Osteoblast (primary cell): Measurements from ENCODE around the gene PROP1. TPM values are rescaled to one million over a fixed set of nuclear protein-coding genes. Genes with fewer than 3 reads are reported as not detected.
"Not testable (repeated sequence)": the region's sequence is repeated elsewhere in the genome, so short reads cannot be mapped to it uniquely, and the experiment has no call there.

Experiments
- DNase-seq: peaks from one replicate; pipeline ENCODE4 v3.0.0; 2011; ENCODE audit warnings: low spot score, mixed read lengths; ENCODE audit not compliant: insufficient read length; ENCODE audit errors: missing footprints
- H2AFZ ChIP-seq: 2 replicates; pipeline ENCODE4 v1.6.0; 2011; ENCODE audit warnings: mild to moderate bottlenecking, low read length
- H3K27ac ChIP-seq: 2 replicates; pipeline ENCODE4 v1.5.1; 2011; ENCODE audit warnings: mild to moderate bottlenecking, low read depth, low read length, moderate library complexity
- H3K27me3 ChIP-seq: 2 replicates; pipeline ENCODE4 v1.6.0; 2012; ENCODE audit warnings: mild to moderate bottlenecking, control low read depth, inconsistent platforms, low read length, moderate library complexity; ENCODE audit not compliant: insufficient read depth
- H3K36me3 ChIP-seq: 2 replicates; pipeline ENCODE4 v1.5.1; 2011; ENCODE audit warnings: mild to moderate bottlenecking, low read length, control low read depth, moderate library complexity; ENCODE audit not compliant: insufficient read depth
- H3K4me1 ChIP-seq: 2 replicates; pipeline ENCODE4 v1.5.1; 2011; ENCODE audit warnings: mild to moderate bottlenecking, low read length, control low read depth, moderate library complexity; ENCODE audit not compliant: insufficient read depth
- H3K4me2 ChIP-seq: 2 replicates; pipeline ENCODE4 v1.6.0; 2011; ENCODE audit warnings: mild to moderate bottlenecking, low read length; ENCODE audit not compliant: insufficient read depth
- H3K4me3 ChIP-seq: fragments of 200-600 bp; sonication (generic); 3 replicates; pipeline ENCODE4 v1.5.1; 2012; ENCODE audit warnings: mild to moderate bottlenecking, low read length, inconsistent platforms; ENCODE audit not compliant: insufficient read depth
- H3K79me2 ChIP-seq: 2 replicates; pipeline ENCODE4 v1.6.0; 2012; ENCODE audit warnings: mild to moderate bottlenecking, low read length, control low read depth, inconsistent platforms; ENCODE audit not compliant: insufficient read depth
- H3K9me3 ChIP-seq: 2 replicates; pipeline ENCODE4 v1.5.1; 2011; ENCODE audit warnings: low read depth, low read length, control low read depth
- H4K20me1 ChIP-seq: 2 replicates; pipeline ENCODE4 v1.6.0; 2012; ENCODE audit warnings: mild to moderate bottlenecking, low read length, control low read depth; ENCODE audit not compliant: insufficient read depth
- total RNA-seq: library from RNA; depleted of rRNA; stranded (reverse); fragments of >200 nt; gene quantifications from 2 replicates; pipeline ENCODE4 v1.2.3, GENCODE V29; 2012
- TF ChIP-seq, protein P1 (sequence below): IDR thresholded peaks from 2 replicates; pipeline ENCODE4 v1.5.1; 2011; ENCODE audit warnings: mild to moderate bottlenecking, low read depth, low read length, moderate library complexity; ENCODE audit errors: extremely low read depth

PROP1 gene
- total RNA-seq, 1 donor, result not detected

DNA sequence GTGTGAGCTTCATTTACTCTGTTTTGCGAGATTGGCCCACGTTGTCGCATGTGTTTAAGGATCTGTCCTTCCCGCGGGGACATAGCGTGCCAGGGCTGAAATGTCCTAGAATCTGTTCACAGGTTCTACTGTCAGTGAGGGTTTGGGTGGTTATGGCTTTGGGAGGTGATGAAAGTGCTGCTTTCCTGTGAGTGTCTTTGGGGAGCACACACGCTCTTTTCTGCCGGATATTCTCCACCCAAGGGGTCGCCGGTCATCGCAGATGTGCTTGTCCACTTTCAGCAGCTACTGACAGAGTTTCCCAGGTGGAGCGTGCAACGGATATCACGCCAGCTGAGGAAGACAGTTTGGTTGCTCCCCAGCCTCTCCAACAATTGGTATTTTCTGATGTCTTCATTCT, 32.1 kb downstream of the PROP1 start:
- Histone ChIP-seq H3K27ac (no peak overlapping the region), H3K36me3 (no peaks in the 10 kb centered on the region), H4K20me1 (no peaks in the 10 kb centered on the region), H3K27me3 (no peaks in the 10 kb centered on the region), H3K4me3 (no peak overlapping the region), H3K79me2 (no peaks in the 10 kb centered on the region), H2AFZ (no peak overlapping the region), H3K9me3 (no peaks in the 10 kb centered on the region), H3K4me2 (no peak overlapping the region), H3K4me1 (no peaks in the 10 kb centered on the region)
- DNase-seq, result no peak
- TF ChIP-seq, protein P1, sequence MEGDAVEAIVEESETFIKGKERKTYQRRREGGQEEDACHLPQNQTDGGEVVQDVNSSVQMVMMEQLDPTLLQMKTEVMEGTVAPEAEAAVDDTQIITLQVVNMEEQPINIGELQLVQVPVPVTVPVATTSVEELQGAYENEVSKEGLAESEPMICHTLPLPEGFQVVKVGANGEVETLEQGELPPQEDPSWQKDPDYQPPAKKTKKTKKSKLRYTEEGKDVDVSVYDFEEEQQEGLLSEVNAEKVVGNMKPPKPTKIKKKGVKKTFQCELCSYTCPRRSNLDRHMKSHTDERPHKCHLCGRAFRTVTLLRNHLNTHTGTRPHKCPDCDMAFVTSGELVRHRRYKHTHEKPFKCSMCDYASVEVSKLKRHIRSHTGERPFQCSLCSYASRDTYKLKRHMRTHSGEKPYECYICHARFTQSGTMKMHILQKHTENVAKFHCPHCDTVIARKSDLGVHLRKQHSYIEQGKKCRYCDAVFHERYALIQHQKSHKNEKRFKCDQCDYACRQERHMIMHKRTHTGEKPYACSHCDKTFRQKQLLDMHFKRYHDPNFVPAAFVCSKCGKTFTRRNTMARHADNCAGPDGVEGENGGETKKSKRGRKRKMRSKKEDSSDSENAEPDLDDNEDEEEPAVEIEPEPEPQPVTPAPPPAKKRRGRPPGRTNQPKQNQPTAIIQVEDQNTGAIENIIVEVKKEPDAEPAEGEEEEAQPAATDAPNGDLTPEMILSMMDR, result no peak

DNA sequence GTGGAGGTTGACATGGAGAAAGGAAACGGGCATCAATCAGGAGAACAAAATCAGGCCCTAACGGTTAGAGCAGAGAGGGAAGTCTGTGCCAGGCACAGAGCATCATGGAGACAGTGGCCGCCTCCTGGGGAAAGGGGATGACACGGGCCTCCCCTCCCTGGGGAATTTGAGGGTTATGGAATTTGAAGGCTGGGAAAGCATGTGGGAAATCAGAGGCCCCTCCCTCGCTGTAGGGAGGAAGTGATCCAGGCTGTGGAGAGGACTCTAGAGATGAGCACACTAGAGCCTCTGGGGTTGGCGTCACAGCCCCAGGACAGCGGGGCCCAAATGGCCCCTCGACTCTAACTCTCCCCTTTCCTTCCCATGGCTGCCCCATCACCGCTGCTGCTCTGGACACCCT, 36.7 kb downstream of the PROP1 start:
- no peak overlapping the region for H3K27ac ChIP-seq
- DNase-seq, result no peak
- H3K79me2 ChIP-seq, result no peaks in the 10 kb centered on the region
- H3K4me2 ChIP-seq, result no peak overlapping the region
- no peaks in the 10 kb centered on the region for H3K4me1 ChIP-seq
- H3K4me3 ChIP-seq, result no peak overlapping the region
- no peak overlapping the region for H2AFZ ChIP-seq
- no peaks in the 10 kb centered on the region for H4K20me1 ChIP-seq
- TF ChIP-seq, protein P1, result no peak
- H3K27me3 ChIP-seq, result no peaks in the 10 kb centered on the region
- no peaks in the 10 kb centered on the region for H3K9me3 ChIP-seq
- no peaks in the 10 kb centered on the region for H3K36me3 ChIP-seq

DNA sequence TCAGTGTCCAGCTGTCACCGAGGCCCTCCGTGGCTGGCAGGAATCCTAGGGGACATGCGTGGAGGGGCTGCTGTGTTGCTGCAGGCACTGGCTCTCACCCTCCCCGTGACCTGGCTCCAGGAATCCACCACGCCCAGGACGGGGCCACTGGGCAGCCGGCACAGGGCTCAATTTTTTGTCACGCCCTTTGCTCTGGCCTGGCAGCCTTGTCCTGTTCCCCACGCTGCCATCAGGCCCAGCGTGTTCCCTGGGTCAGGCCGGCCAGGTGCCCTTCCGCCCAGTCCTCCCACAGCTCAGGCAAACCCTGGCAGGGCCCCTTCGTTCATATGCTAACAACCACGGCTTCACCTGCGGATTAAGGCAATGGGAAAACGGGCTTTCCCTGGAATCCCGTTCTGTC, 37.3 kb downstream of the PROP1 start:
- H3K4me1 ChIP-seq, result no peaks in the 10 kb centered on the region
- TF ChIP-seq, protein P1, result no peak
- H3K4me3 ChIP-seq, result no peak overlapping the region
- no peak overlapping the region for H3K27ac ChIP-seq
- H2AFZ ChIP-seq, result no peak overlapping the region
- no peak for DNase-seq
- H3K79me2 ChIP-seq, result no peaks in the 10 kb centered on the region
- no peaks in the 10 kb centered on the region for H4K20me1 ChIP-seq
- H3K27me3 ChIP-seq, result no peaks in the 10 kb centered on the region
- H3K36me3 ChIP-seq, result no peaks in the 10 kb centered on the region
- no peaks in the 10 kb centered on the region for H3K9me3 ChIP-seq
- H3K4me2 ChIP-seq, result no peak overlapping the region

DNA sequence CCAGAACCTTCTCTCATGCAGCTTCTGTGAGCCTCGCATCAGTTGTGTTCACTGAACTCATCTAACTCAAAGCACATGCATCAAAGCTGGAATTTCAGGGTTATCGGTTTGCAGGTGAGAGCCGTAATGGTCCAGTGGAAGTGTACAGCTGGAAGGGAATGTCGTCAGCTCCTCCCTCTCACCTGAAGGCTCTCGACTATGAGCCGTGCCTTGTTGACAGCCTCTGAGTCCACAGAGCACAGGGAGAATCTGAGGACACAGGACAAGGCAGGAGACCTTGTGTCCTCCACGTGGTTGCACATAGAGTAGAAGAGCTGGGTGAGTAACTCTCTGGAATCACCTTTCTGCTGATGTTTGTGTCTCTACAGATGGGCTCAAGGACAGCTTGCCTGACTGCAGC, 38.8 kb downstream of the PROP1 start:
- Histone ChIP-seq H3K27ac (no peak overlapping the region), H4K20me1 (no peaks in the 10 kb centered on the region), H3K4me2 (no peak overlapping the region), H3K4me3 (no peak overlapping the region), H2AFZ (no peak overlapping the region), H3K9me3 (no peaks in the 10 kb centered on the region), H3K4me1 (no peaks in the 10 kb centered on the region), H3K36me3 (no peaks in the 10 kb centered on the region), H3K79me2 (no peaks in the 10 kb centered on the region), H3K27me3 (no peaks in the 10 kb centered on the region)
- TF ChIP-seq, protein P1, result no peak
- DNase-seq, result no peak

DNA sequence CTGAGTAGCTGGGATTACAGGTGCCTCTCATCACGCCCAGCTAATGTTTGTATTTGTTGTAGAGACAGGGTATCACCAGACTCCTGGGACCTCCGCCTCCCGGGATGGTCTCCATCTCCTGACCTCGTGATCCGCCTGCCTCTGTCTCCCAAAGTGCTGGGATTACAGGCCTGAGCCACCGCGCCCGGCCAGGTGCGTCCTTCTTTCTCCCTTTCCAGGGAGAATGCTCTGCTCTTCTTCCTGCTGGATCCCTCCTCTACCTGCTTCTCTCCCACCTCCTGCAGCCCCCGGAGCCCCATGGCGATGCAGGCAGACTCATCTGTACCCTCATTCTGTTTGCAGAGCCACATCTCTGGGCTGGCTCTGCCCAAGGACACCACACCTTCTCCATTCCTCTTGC, 42.9 kb downstream of the PROP1 start:
- not testable (repeated sequence) for H3K79me2 ChIP-seq, H3K4me3 ChIP-seq, H3K36me3 ChIP-seq, H3K27ac ChIP-seq, H3K4me1 ChIP-seq, H3K9me3 ChIP-seq, H4K20me1 ChIP-seq, H3K4me2 ChIP-seq, H2AFZ ChIP-seq, DNase-seq, H3K27me3 ChIP-seq

DNA sequence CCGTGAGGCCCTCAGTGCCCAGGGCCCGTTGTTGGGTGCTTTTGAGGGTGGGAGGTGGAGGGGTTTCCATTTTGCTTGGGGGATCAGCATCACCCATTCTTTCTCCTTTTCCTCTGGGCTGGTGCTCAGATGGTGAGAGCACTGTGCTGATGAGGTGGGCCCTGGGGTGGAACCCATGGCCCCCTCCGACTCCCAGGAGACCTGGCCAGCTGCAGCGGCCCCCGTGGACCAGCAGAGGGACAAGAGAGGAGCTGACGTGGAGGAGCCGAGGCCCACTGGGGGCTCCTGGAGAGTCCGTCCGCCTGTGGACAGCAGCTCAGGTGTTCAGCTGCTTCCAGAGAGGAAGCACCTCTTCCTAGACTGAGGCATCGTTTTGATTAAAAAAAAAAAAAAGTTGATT, 46.4 kb downstream of the PROP1 start:
- H3K36me3 ChIP-seq, H3K4me2 ChIP-seq, H3K27me3 ChIP-seq, H3K27ac ChIP-seq, H2AFZ ChIP-seq, H3K79me2 ChIP-seq, H4K20me1 ChIP-seq, H3K4me3 ChIP-seq, H3K9me3 ChIP-seq, DNase-seq, H3K4me1 ChIP-seq: not testable (repeated sequence)
